GM12878 (cell line): ENCODE data around the gene LANCL3.

Experiments used
- FOXK2 ChIP-seq: fragments of 450-650 bp; IDR thresholded peaks from 2 replicates; pipeline ENCODE4 v1.6.1; 2017; ENCODE audit warnings: mild to moderate bottlenecking, moderate library complexity
- RCOR1 ChIP-seq: conservative IDR thresholded peaks from 2 replicates; pipeline ENCODE4 v1.6.1; 2012; ENCODE audit warnings: low read depth, low read length, improper control_type of control experiment

DNA sequence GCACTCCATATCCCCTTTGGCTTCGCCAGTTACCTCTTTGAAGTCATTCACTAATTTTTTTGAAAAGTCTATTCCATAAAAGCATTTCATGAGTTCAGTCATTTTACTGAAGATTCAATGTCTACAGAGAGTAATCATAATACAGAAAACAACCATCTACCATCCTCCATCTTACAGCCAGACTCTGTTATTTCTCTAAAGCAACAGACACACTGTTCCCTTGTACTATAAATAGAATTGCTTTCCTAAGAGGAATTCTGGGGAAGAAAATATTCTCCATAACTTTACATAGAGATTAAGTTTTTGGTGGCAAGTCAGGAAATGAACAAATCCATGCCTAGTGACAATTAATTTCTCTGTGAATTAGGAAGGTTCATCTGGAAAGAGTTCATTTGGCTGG, 151.1 kb downstream of the LANCL3 start:
- TF ChIP-seq FOXK2 (no peak), RCOR1 (no peak)
